Heart left ventricle (tissue), 16 donors: ENCODE results near the gene RPS16. TPM values are rescaled to one million over a fixed set of nuclear protein-coding genes. Genes with fewer than 3 reads are reported as not detected.
A peak's percentile ranks its signal among the peaks of the same experiment; 100 is the strongest.

Source experiments
- ATAC-seq, 4 donors: fragments of 200-7000 bp; cut with Tn5 transposase; one replicate each; pipeline ENCODE4 v1.9.1; 2020 to 2022; ENCODE audit warnings: moderate library complexity in 4 of 4, mild to moderate bottlenecking in 3 of 4, moderate number of reproducible peaks in 1 of 4
- DNase-seq, 5 donors: peaks; one replicate each; pipeline ENCODE4 v3.0.0-alpha.2; 2020
- H3K27ac ChIP-seq, 12 donors: fragments of 200-600 bp; sonication (generic) in 4 of 12; one replicate each; pipeline versions ENCODE4 v1.5.0 to v1.8.0; 2016 to 2022; ENCODE audit warnings: mild to moderate bottlenecking in 2 of 12
- H3K27me3 ChIP-seq, 9 donors: fragments of 200-600 bp; sonication (generic) in 2 of 9; one replicate each; pipeline versions ENCODE4 v1.5.1 to v1.8.0; 2016 to 2022; ENCODE audit warnings: mild to moderate bottlenecking in 3 of 9
- H3K36me3 ChIP-seq, 9 donors: fragments of 200-600 bp; sonication (generic) in 2 of 9; one replicate each; pipeline versions ENCODE4 v1.5.0 to v1.8.0; 2018 to 2022; ENCODE audit warnings: mild to moderate bottlenecking in 2 of 9
- H3K4me1 ChIP-seq, 12 donors: fragments of 200-600 bp; sonication (generic) in 4 of 12; one replicate each; pipeline versions ENCODE4 v1.5.0 to v1.8.0; 2016 to 2022; ENCODE audit warnings: mild to moderate bottlenecking in 3 of 12
- H3K4me3 ChIP-seq, 12 donors: fragments of 200-600 bp; sonication (generic) in 4 of 12; one replicate each; pipeline versions ENCODE4 v1.5.0 to v1.8.0; 2017 to 2022; ENCODE audit warnings: mild to moderate bottlenecking in 9 of 12, moderate library complexity in 4 of 12
- H3K9me3 ChIP-seq, 12 donors: fragments of 200-600 bp; sonication (generic) in 4 of 12; one replicate each; pipeline versions ENCODE4 v1.5.0 to v1.8.0; 2016 to 2022; ENCODE audit warnings: mild to moderate bottlenecking in 1 of 12
- CTCF ChIP-seq, 12 donors: fragments of 200-600 bp; sonication (generic) in 4 of 12; IDR thresholded peaks; one replicate each; pipeline versions ENCODE4 v1.5.0 to v1.8.0; 2018 to 2022; ENCODE audit warnings: antibody characterized with exemption in 12 of 12, mild to moderate bottlenecking in 5 of 12
- POLR2A ChIP-seq, 2 donors: fragments of 450-650 bp; IDR thresholded peaks; one replicate each; pipeline ENCODE4 v1.6.1; 2017; ENCODE audit warnings: antibody characterized with exemption in 2 of 2, mild to moderate bottlenecking in 2 of 2, moderate library complexity in 2 of 2
- WGBS, 4 donors: extraction: QIAGEN DNeasy Blood & Tissue Kit in 2 of 4; methylation state at CpG; one replicate each; pipeline versions ENCODE4 v1.1.5 to v1.1.7; 2013 to 2018; 5-methylcytosine and 5-hydroxymethylcytosine counted together
- intact Hi-C, 10 donors: fragments of 100-400 bp; cut with DNase I; formaldehyde crosslinking; loops; one replicate each; pipeline versions ENCODE4 v1.11.1 to v1.14.2; 2022
- long read RNA-seq, 3 donors: library from polyadenylated mRNA; unstranded; transcript quantifications; one replicate each; pipeline ENCODE4 v2.0.0, GENCODE V29; 2020 to 2021
- polyA plus RNA-seq, 2 donors: library from polyadenylated mRNA; stranded (reverse); fragments of 200-250 nt; gene quantifications; one replicate each; pipeline ENCODE4 v1.2.3, GENCODE V29; 2013
- total RNA-seq, 9 donors: library from RNA; depleted of rRNA in 2 of 9; stranded (reverse); fragments of >200 nt in 2 of 9; fragmentation: NEBNext Ultra II Directional in 3 of 9; extraction: Animal tissue kit (Norgen Biotek cat#: 25700) in 3 of 9; gene quantifications; one replicate each; pipeline versions ENCODE4 v1.1.0 to v1.2.4, GENCODE V29; 2016 to 2023
- donor health status: ischemic (EF 13 %, LVEDD 7.1; RV severe dilation, severe dysfunction).
- donor health status: healthy with polysubstance abuse.
- donor health status: DM: no; HTN: yes; CAD: no.
- donor health status: DM: no; HTN: no; CAD: no.
- donor health status: ischemic (EF 25% LVEDD 6.9; RV normal size, moderate dysfunction).
- donor health status: ischemic (EF 25% LVEDD 5.7; RV mildly dilated, moderate dysfunction).
- donor health status: healthy.
- donor health status: DM: yes; HTN: yes; CAD: no.
- donor health status: ischemic (EF 35%, LVEDD 5.7; RV mildly dilated, moderate dysfunction).
- donor health status: nonischemic (EF 11% LVEDD 7.7; RV severe dilation, severe dysfunction).
- donor health status: DM: yes; HTN: yes; CAD: no.
- donor health status: PGD.
- donor health status: ischemic (EF 29% LVEDD 5.4; RV normal size, mild dysfunction).
- donor health status: nonischemic (EF 23%, LVEDD 6.1; RV moderate dilation, normal function).

RPS16 gene
- total RNA-seq (1,000 to 10,000 TPM in 7 of 9 donors, 100 to 1,000 TPM in 2; 617 to 1,566 (median 1,374) TPM), polyA plus RNA-seq (1,000 to 10,000 TPM; 1,266 to 2,656 TPM)
- long read RNA-seq, donor 1, transcript RPS16-201 (5 exons, 560 nt), result major isoform, 330 of 576 reads
- long read RNA-seq, donor 1, partial matches to known transcripts, result 235 of 576 reads
- long read RNA-seq, donor 1, other reads (novel, unspliced or antisense), result 7 of 576 reads
- long read RNA-seq, donor 2, transcript RPS16-201 (5 exons, 560 nt), result major isoform, 281 of 428 reads
- long read RNA-seq, donor 2, partial matches to known transcripts, result 136 of 428 reads
- long read RNA-seq, donor 2, other reads (novel, unspliced or antisense), result 4 of 428 reads
- long read RNA-seq, donor 3, transcript RPS16-207 (5 exons, 492 nt), result minor isoform, 10 of 450 reads
- long read RNA-seq, donor 3, transcript RPS16-201 (5 exons, 560 nt), result major isoform, 247 of 450 reads
- long read RNA-seq, donor 3, partial matches to known transcripts, result 186 of 450 reads
- long read RNA-seq, donor 3, other reads (novel, unspliced or antisense), result 4 of 450 reads

GRCh38 chr19:39435499-39436349 lies at the start of gene RPS16:
RPS16 (minus strand) TSS chr19:39435949; CDS start chr19:39435895, 54 bp downstream.
- Histone ChIP-seq H3K4me1 (peaks cover 11 to 40% (median 23%) of the 10 kb centered on the region in 12 donors), H3K4me3 (peak within 1 kb of the TSS; percentile 60 to 99 (median 90)), H3K9me3 (no peaks in the 10 kb centered on the region), H3K36me3 (peaks cover 5 to 33% (median 30%) of the 10 kb centered on the region in 9 donors), H3K27me3 (peaks cover 0 to 5% (median 0%) of the 10 kb centered on the region in 9 donors), H3K27ac (peak within 1 kb of the TSS; percentile 73 to 93 (median 86))
- TF ChIP-seq CTCF (IDR thresholded peaks at IDR 0.05) (peak in 1 of 12 donors; percentile 18), POLR2A (IDR thresholded peaks at IDR 0.05) (peak; percentile 70 to 96)
- peak; percentile 99 for DNase-seq
- intact Hi-C loops, result loop anchor here in 4 of 10 donors (1.0 to 5.0 kb wide), 5 partner anchors 10 to 47 kb away; partner anchors contain the start of genes PLEKHG2 (in 2 of the 4), SUPT5H (in 1 of the 4) and TIMM50 (in 1 of the 4)
- ATAC-seq, result peak; percentile 97 to 99 (median 99)
- WGBS, 4 donors, result 0 to 1% (median 0%) methylated on average over 48 to 61 of the region's 61 CpGs

GRCh38 chr19:39483141-39483540 lies 47.4 kb upstream of the RPS16 start:
- Histone ChIP-seq H3K4me1 (peaks cover 0 to 19% (median 15%) of the 10 kb centered on the region in 12 donors), H3K4me3 (no peak overlapping the region), H3K27ac (no peak overlapping the region), H3K9me3 (no peaks in the 10 kb centered on the region), H3K36me3 (peaks cover 0 to 55% (median 51%) of the 10 kb centered on the region in 9 donors), H3K27me3 (no peaks in the 10 kb centered on the region)
- no peak for DNase-seq
- intact Hi-C loops, result loop anchor here in 1 of 10 donors (5.0 kb wide), 1 partner anchor 46 kb away; the partner anchor contains the start of gene RPS16
- 73 to 89% (median 87%) methylated on average over 6 of the region's 6 CpGs for WGBS, 4 donors
- no peak for ATAC-seq
- TF ChIP-seq CTCF (IDR thresholded peaks at IDR 0.05) (no peak), POLR2A (IDR thresholded peaks at IDR 0.05) (no peak)

- 66 to 72% (median 69%) methylated on average over 9 to 11 of the region's 11 CpGs for WGBS, 4 donors
- peak overlapping the region; percentile 75 to 100 (median 90) for H3K4me3 ChIP-seq
- ATAC-seq, result no peak
- no peaks in the 10 kb centered on the region for H3K9me3 ChIP-seq
- peaks cover 0 to 19% (median 15%) of the 10 kb centered on the region in 12 donors for H3K4me1 ChIP-seq
- H3K27ac ChIP-seq, result no peak overlapping the region
- no peaks in the 10 kb centered on the region for H3K27me3 ChIP-seq
- peaks cover 0 to 46% (median 40%) of the 10 kb centered on the region in 9 donors for H3K36me3 ChIP-seq
- TF ChIP-seq POLR2A (IDR thresholded peaks at IDR 0.05) (no peak), CTCF (IDR thresholded peaks at IDR 0.05) (no peak)
- intact Hi-C loops, result loop anchor here in 1 of 10 donors (5.0 kb wide), 1 partner anchor 44 kb away; the partner anchor contains the start of gene RPS16
- DNase-seq, result no peak
These were observed 45.9 kb upstream of the RPS16 start for GRCh38 chr19:39481676-39482075.
